HepG2 (cell line): ENCODE data around the gene DNAJC15. TPM values are rescaled to one million over a fixed set of nuclear protein-coding genes. Genes with fewer than 3 reads are reported as not detected.

Experiments used
- AHR ChIP-seq: IDR thresholded peaks from 2 replicates; pipeline ENCODE4 v1.6.1; 2018; ENCODE audit warnings: missing genetic modification reagents, missing compliant biosample characterization
- ARHGAP35 ChIP-seq: sonication (generic); formaldehyde crosslinking; IDR thresholded peaks from 2 replicates; pipeline ENCODE4 v1.9.0; 2022; ENCODE audit warnings: mild to moderate bottlenecking, inconsistent platforms, moderate library complexity, missing genetic modification reagents, borderline replicate concordance
- CCDC6 ChIP-seq: sonication (generic); formaldehyde crosslinking; IDR thresholded peaks from 2 replicates; pipeline ENCODE4 v1.8.1; 2022; ENCODE audit warnings: mild to moderate bottlenecking, missing genetic modification reagents, moderate library complexity
- GMEB1 ChIP-seq: sonication (generic); formaldehyde crosslinking; IDR thresholded peaks from 2 replicates; pipeline ENCODE4 v1.5.1; 2020; ENCODE audit warnings: missing genetic modification reagents, mild to moderate bottlenecking, borderline replicate concordance
- HOXA7 ChIP-seq: sonication (generic); formaldehyde crosslinking; IDR thresholded peaks from 2 replicates; pipeline ENCODE4 v1.8.1; 2022; ENCODE audit warnings: mild to moderate bottlenecking, missing genetic modification reagents, moderate library complexity
- JUNB ChIP-seq: sonication (generic); formaldehyde crosslinking; IDR thresholded peaks from 2 replicates; pipeline ENCODE4 v1.8.0; 2022; ENCODE audit warnings: missing genetic modification reagents, mild to moderate bottlenecking, borderline replicate concordance
- KLF13 ChIP-seq: sonication (generic); formaldehyde crosslinking; IDR thresholded peaks from 2 replicates; pipeline ENCODE4 v1.4.0; 2020; ENCODE audit warnings: mild to moderate bottlenecking, missing genetic modification reagents
- KLF6 ChIP-seq: IDR thresholded peaks from 2 replicates; pipeline ENCODE4 v1.8.0; 2016; ENCODE audit warnings: missing biosample characterization, missing genetic modification reagents
- MAZ ChIP-seq, 2 experiments: sonication (generic) in 1 of 2; formaldehyde crosslinking in 1 of 2; IDR thresholded peaks; 2 replicates each; pipeline versions ENCODE4 v1.5.0 to v1.6.1; 2012 to 2020; ENCODE audit warnings: low read depth in 2 of 2, mild to moderate bottlenecking in 2 of 2, borderline replicate concordance in 1 of 2, improper control_type of control experiment in 1 of 2, low read length in 1 of 2, missing genetic modification reagents in 1 of 2, moderate library complexity in 1 of 2
- MTF1 ChIP-seq: sonication (generic); formaldehyde crosslinking; IDR thresholded peaks from 2 replicates; pipeline ENCODE4 v1.5.0; 2020; ENCODE audit warnings: missing genetic modification reagents
- NR0B2 ChIP-seq: sonication (generic); formaldehyde crosslinking; IDR thresholded peaks from 2 replicates; pipeline ENCODE4 v1.4.0; 2020; ENCODE audit warnings: mild to moderate bottlenecking, missing genetic modification reagents
- NRL ChIP-seq: sonication (generic); formaldehyde crosslinking; IDR thresholded peaks from 2 replicates; pipeline ENCODE4 v1.5.0; 2020; ENCODE audit warnings: missing genetic modification reagents, mild to moderate bottlenecking, moderate library complexity, borderline replicate concordance
- PHF8 ChIP-seq: sonication (generic); formaldehyde crosslinking; IDR thresholded peaks from 2 replicates; pipeline ENCODE4 v1.5.0; 2020; ENCODE audit warnings: missing genetic modification reagents
- REL ChIP-seq: sonication (generic); formaldehyde crosslinking; conservative IDR thresholded peaks from 2 replicates; pipeline ENCODE4 v1.8.0; 2022; ENCODE audit warnings: mild to moderate bottlenecking, missing genetic modification reagents, moderate library complexity
- TAF15 ChIP-seq: fragments of 200-400 bp; formaldehyde crosslinking; IDR thresholded peaks from one replicate; pipeline ENCODE4 v1.6.1; 2018; ENCODE audit warnings: mild to moderate bottlenecking, low read depth, low read length; ENCODE audit not compliant: poor library complexity, severe bottlenecking
- ZNF121 ChIP-seq: sonication (generic); formaldehyde crosslinking; IDR thresholded peaks from 2 replicates; pipeline ENCODE4 v1.5.0; 2020; ENCODE audit warnings: mild to moderate bottlenecking, missing genetic modification reagents
- ZNF17 ChIP-seq: sonication (generic); formaldehyde crosslinking; IDR thresholded peaks from 2 replicates; pipeline ENCODE4 v1.5.0; 2020; ENCODE audit warnings: mild to moderate bottlenecking, missing genetic modification reagents
- ZNF263 ChIP-seq: sonication (generic); formaldehyde crosslinking; IDR thresholded peaks from 2 replicates; pipeline ENCODE4 v1.4.0; 2020; ENCODE audit warnings: missing genetic modification reagents
- ZNF451 ChIP-seq: sonication (generic); formaldehyde crosslinking; IDR thresholded peaks from 2 replicates; pipeline ENCODE4 v1.5.0; 2020; ENCODE audit warnings: mild to moderate bottlenecking, missing genetic modification reagents
- ZNF552 ChIP-seq: sonication (generic); formaldehyde crosslinking; IDR thresholded peaks from 2 replicates; pipeline ENCODE4 v1.9.0; 2022; ENCODE audit warnings: missing genetic modification reagents, mild to moderate bottlenecking, borderline replicate concordance
- ZNF563 ChIP-seq: sonication (generic); formaldehyde crosslinking; IDR thresholded peaks from 2 replicates; pipeline ENCODE4 v1.8.0; 2022; ENCODE audit warnings: mild to moderate bottlenecking, moderate library complexity, missing genetic modification reagents
- ZNF614 ChIP-seq: IDR thresholded peaks from 2 replicates; pipeline ENCODE4 v1.6.1; 2018; ENCODE audit warnings: missing biosample characterization, missing genetic modification reagents, inconsistent platforms, borderline replicate concordance
- ZNF615 ChIP-seq: sonication (generic); formaldehyde crosslinking; IDR thresholded peaks from 2 replicates; pipeline ENCODE4 v1.5.0; 2020; ENCODE audit warnings: mild to moderate bottlenecking, missing genetic modification reagents, borderline replicate concordance
- ZNF75D ChIP-seq: sonication (generic); formaldehyde crosslinking; IDR thresholded peaks from 2 replicates; pipeline ENCODE4 v1.8.1; 2023; ENCODE audit warnings: missing genetic modification reagents, mild to moderate bottlenecking, borderline replicate concordance
- ZSCAN5A ChIP-seq: sonication (generic); formaldehyde crosslinking; IDR thresholded peaks from 2 replicates; pipeline ENCODE4 v1.8.0; 2022; ENCODE audit warnings: mild to moderate bottlenecking, missing genetic modification reagents, borderline replicate concordance
- polyA plus RNA-seq, 8 experiments: library from polyadenylated mRNA; depleted of rRNA in 3 of 8; stranded (reverse) in 7 of 8; unstranded in 1 of 8; fragments of >200 nt; fragmentation: Illumina TruSeq in 4 of 8; extraction: Trizol in 4 of 8; gene quantifications; 2 replicates each; pipeline versions ENCODE4 v1.2.1 to v1.2.3, GENCODE V29; 2011 to 2016; ENCODE audit warnings: low read depth in 4 of 8, missing spikeins in 1 of 8, mixed read lengths in 1 of 8; ENCODE audit not compliant: insufficient read depth in 1 of 8
- total RNA-seq, 5 experiments: library from RNA; depleted of rRNA; stranded (reverse); fragments of >200 nt; fragmentation: Illumina TruSeq; extraction: Trizol; gene quantifications; 2 replicates each; pipeline ENCODE4 v1.2.3, GENCODE V29; 2016; ENCODE audit warnings: low read depth in 1 of 5

DNAJC15 gene
- total and polyA plus RNA-seq, 2 of the 13 experiments (the other 11 are each of a cell fraction or from before 2014, with no cell fraction given) = 23.0 to 31.9 TPM

- TF ChIP-seq MAZ (IDR thresholded peaks at IDR 0.05; ENCODE audit: borderline replicate concordance, low read depth, low read length) (no peak), MAZ (CRISPR knock-in tag; IDR thresholded peaks at IDR 0.05; ENCODE audit: low read depth) (peak; percentile 81), ZNF17 (CRISPR knock-in tag) (no peak), ZSCAN5A (CRISPR knock-in tag) (0 out of 2 replicates have a peak, but pooled peaks have one; percentile 40), PHF8 (CRISPR knock-in tag) (peak; percentile 88), HOXA7 (CRISPR knock-in tag) (no peak), REL (CRISPR knock-in tag) (no peak), NR0B2 (CRISPR knock-in tag) (no peak), GMEB1 (CRISPR knock-in tag) (no peak; the same call in 1 of the 2 replicates), ARHGAP35 (CRISPR knock-in tag) (no peak; the same call in 1 of the 2 replicates), AHR (CRISPR knock-in tag) (0 out of 2 replicates have a peak, but pooled peaks have one; percentile 23), ZNF563 (no peak), JUNB (CRISPR knock-in tag) (no peak), ZNF552 (no peak), ZNF614 (CRISPR knock-in tag) (peak; percentile 29; the same call in 1 of the 2 replicates), KLF6 (no peak), ZNF263 (CRISPR knock-in tag) (no peak), CCDC6 (CRISPR knock-in tag) (peak; percentile 65; the same call in 1 of the 2 replicates), NRL (CRISPR knock-in tag) (peak; percentile 67), TAF15 (no peak), KLF13 (CRISPR knock-in tag) (no peak), MTF1 (CRISPR knock-in tag) (no peak; the same call in 1 of the 2 replicates), ZNF451 (CRISPR knock-in tag) (0 out of 2 replicates have a peak, but pooled peaks have one; percentile 55), ZNF615 (0 out of 2 replicates have a peak, but pooled peaks have one; percentile 42), ZNF121 (no peak), ZNF75D (CRISPR knock-in tag) (no peak)
These were observed at the start of gene DNAJC15 (continued) for GRCh38 chr13:43023289-43023963.
